ENCODE data around the gene SLC44A4. TPM values are rescaled to one million over a fixed set of nuclear protein-coding genes. Genes with fewer than 3 reads are reported as not detected.

SLC44A4 gene
- total and polyA plus RNA-seq, 9 of the 15 experiments (the other 6 are each of a cell fraction or from before 2014, with no cell fraction given) = 7.9 to 18.6 (median 11.2) TPM

GRCh38 chr6:31827286-31828079 lies 51.3 kb downstream of the SLC44A4 start, which contains the start of gene HSPA1B (continued):
- TF ChIP-seq ZNF655 (CRISPR knock-in tag; IDR thresholded peaks at IDR 0.05) = 0 out of 2 replicates have a peak, but pooled peaks have one; percentile 85
- no peak for TF ChIP-seq POLR2H (tag; IDR thresholded peaks at IDR 0.05; ENCODE audit: low read depth)
- TF ChIP-seq HSF4 (CRISPR knock-in tag; IDR thresholded peaks at IDR 0.05; ENCODE audit: borderline replicate concordance) = no peak
- TF ChIP-seq CHD7 (IDR thresholded peaks at IDR 0.05; ENCODE audit: low read depth, low read length) = no peak
- peak; percentile 85 for TF ChIP-seq RBM25 (IDR thresholded peaks at IDR 0.05; ENCODE audit: low read depth, low read length, severe bottlenecking)
- TF ChIP-seq ZNF280A (IDR thresholded peaks at IDR 0.05; ENCODE audit: low read depth, partially characterized antibody) = no peak
- TF ChIP-seq BCOR (IDR thresholded peaks at IDR 0.05) = peak; percentile 93
- TF ChIP-seq GATAD2B (IDR thresholded peaks at IDR 0.05; ENCODE audit: borderline replicate concordance) = no peak
- peak; percentile 97 for TF ChIP-seq PHB (CRISPR knock-in tag; IDR thresholded peaks at IDR 0.05)
- peak; percentile 99 for TF ChIP-seq KDM2B (CRISPR knock-in tag; IDR thresholded peaks at IDR 0.05)
- TF ChIP-seq ELF4 (CRISPR knock-in tag; IDR thresholded peaks at IDR 0.05) = peak; percentile 89
- no peak for TF ChIP-seq HES1 (IDR thresholded peaks at IDR 0.05; ENCODE audit: low read depth)
